Natural killer cell (primary cell): ENCODE results near the gene ATF6B. TPM values are rescaled to one million over a fixed set of nuclear protein-coding genes. Genes with fewer than 3 reads are reported as not detected.
A peak's percentile ranks its signal among the peaks of the same experiment; 100 is the strongest.

Experiments
- ATAC-seq, 3 donors: fragments of 150-1000 bp in 2 of 3; fragments of 200-7000 bp in 1 of 3; cut with Tn5 transposase; 1 replicate in 1 of 3; 2 replicates in 2 of 3; pipeline ENCODE4 v1.10.0; 2021; ENCODE audit warnings: mild to moderate bottlenecking in 2 of 3, moderate library complexity in 2 of 3
- DNase-seq, 2 donors: peaks; one replicate each; pipeline versions ENCODE4 v3.0.0 to v3.0.0-alpha.2; 2013 to 2021; ENCODE audit warnings: mixed read lengths in 1 of 2
- H3K27ac ChIP-seq: one replicate; pipeline ENCODE4 v1.5.1; 2013; ENCODE audit warnings: mild to moderate bottlenecking, low read length
- H3K27me3 ChIP-seq: one replicate; pipeline ENCODE4 v1.6.1; 2013; ENCODE audit warnings: low read length; ENCODE audit not compliant: control insufficient read depth, insufficient read depth
- H3K36me3 ChIP-seq: one replicate; pipeline ENCODE4 v1.6.1; 2013; ENCODE audit warnings: low read length; ENCODE audit not compliant: control insufficient read depth, insufficient read depth
- H3K4me1 ChIP-seq: one replicate; pipeline ENCODE4 v1.6.1; 2013; ENCODE audit warnings: low read length; ENCODE audit not compliant: control insufficient read depth, insufficient read depth
- H3K4me3 ChIP-seq: one replicate; pipeline ENCODE4 v1.5.1; 2013; ENCODE audit warnings: low read length
- H3K9me3 ChIP-seq: one replicate; pipeline ENCODE4 v1.6.1; 2013; ENCODE audit warnings: low read length; ENCODE audit not compliant: control insufficient read depth, insufficient read depth
- H3K27ac Mint-ChIP-seq, 2 donors: one replicate each; pipeline ENCODE4 v1.8.0; 2022; ENCODE audit warnings: mild to moderate bottlenecking in 2 of 2, mixed read lengths in 2 of 2, moderate library complexity in 1 of 2
- H3K27me3 Mint-ChIP-seq, 2 donors: one replicate each; pipeline ENCODE4 v1.8.0; 2022; ENCODE audit warnings: low read depth in 2 of 2, mixed read lengths in 2 of 2
- H3K36me3 Mint-ChIP-seq: one replicate; pipeline ENCODE4 v1.8.0; 2022; ENCODE audit warnings: mixed read lengths
- H3K4me1 Mint-ChIP-seq, 2 donors: one replicate each; pipeline ENCODE4 v1.8.0; 2022; ENCODE audit warnings: mixed read lengths in 2 of 2
- H3K4me3 Mint-ChIP-seq: one replicate; pipeline ENCODE4 v1.8.0; 2022; ENCODE audit warnings: mild to moderate bottlenecking, moderate library complexity, mixed read lengths
- H3K9me3 Mint-ChIP-seq, 2 donors: one replicate each; pipeline ENCODE4 v1.8.0; 2022; ENCODE audit warnings: mixed read lengths in 2 of 2
- WGBS: methylation state at CpG from one replicate; pipeline ENCODE4 v1.1.7; 2013; ENCODE audit warnings: missing lambda C conversion rate; ENCODE audit not compliant: insufficient coverage; 5-methylcytosine and 5-hydroxymethylcytosine counted together
- intact Hi-C: fragments of 100-400 bp; cut with micrococcal nuclease; formaldehyde crosslinking; loops from one replicate; pipeline ENCODE4 v1.14.2; 2022
- total RNA-seq, 4 donors: library from RNA; stranded (reverse); fragments of 120-200 nt in 1 of 4; gene quantifications; one replicate each; pipeline versions ENCODE4 v1.2.3 to v1.2.4, GENCODE V29; 2013 to 2022
- TF ChIP-seq, protein P1 (sequence below): fragments of 200-600 bp; IDR thresholded peaks from one replicate; pipeline ENCODE4 v1.8.0; 2022; ENCODE audit warnings: antibody characterized with exemption

ATF6B gene
- total RNA-seq, 3 donors from 2014 or later (not counting 1 experiment from before 2014, with no cell fraction given): 157 to 187 (median 178) TPM

DNA sequence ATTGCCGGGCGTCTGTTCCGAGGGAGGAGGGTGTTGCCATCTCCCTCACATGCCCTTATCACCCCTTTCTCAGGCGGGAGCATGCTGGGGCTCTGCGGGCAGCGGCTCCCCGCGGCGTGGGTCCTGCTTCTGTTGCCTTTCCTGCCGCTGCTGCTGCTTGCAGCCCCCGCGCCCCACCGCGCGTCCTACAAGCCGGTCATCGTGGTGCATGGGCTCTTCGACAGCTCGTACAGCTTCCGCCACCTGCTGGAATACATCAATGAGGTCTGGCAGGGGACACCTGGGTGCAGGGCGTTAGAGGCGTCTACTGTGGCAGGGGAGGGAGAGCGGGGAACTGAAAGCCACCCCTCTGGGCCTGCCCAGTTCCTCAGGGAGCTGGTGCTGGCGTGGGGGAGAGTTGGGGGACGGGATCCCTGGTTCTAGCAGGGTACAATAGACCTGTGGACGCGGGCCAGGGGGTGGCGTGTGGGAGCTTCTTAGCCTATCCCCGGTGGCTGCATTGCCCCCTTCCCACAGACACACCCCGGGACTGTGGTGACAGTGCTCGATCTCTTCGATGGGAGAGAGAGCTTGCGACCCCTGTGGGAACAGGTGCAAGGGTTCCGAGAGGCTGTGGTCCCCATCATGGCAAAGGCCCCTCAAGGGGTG, 26.6 kb upstream of the ATF6B start:
- Histone ChIP-seq H3K4me3 (peak overlapping the region; percentile 68), H3K9me3 (no peaks in the 10 kb centered on the region), H3K27ac (peak overlapping the region; percentile 68), H3K27me3 (peaks cover 8% of the 10 kb centered on the region), H3K36me3 (peaks cover 9% of the 10 kb centered on the region), H3K4me1 (peaks cover 29% of the 10 kb centered on the region)
- Mint-ChIP-seq H3K4me3 (peak overlapping the region; percentile 96), H3K36me3 (peaks cover 6% of the 10 kb centered on the region), H3K9me3 (no peaks in the 10 kb centered on the region), H3K4me1 (peaks cover 35 to 45% of the 10 kb centered on the region in 2 donors), H3K27ac (peak overlapping the region; percentile 90 to 98), H3K27me3 (peaks cover 8 to 15% of the 10 kb centered on the region in 2 donors)
- ATAC-seq (peak; percentile 67 to 82 (median 73)), DNase-seq (peak; percentile 61 to 83)
- intact Hi-C loops: loop anchor here (1.0 to 2.0 kb wide), 5 partner anchors 24 to 68 kb away; partner anchors contain the start of genes FKBPL and RNF5
- TF ChIP-seq, protein P1, sequence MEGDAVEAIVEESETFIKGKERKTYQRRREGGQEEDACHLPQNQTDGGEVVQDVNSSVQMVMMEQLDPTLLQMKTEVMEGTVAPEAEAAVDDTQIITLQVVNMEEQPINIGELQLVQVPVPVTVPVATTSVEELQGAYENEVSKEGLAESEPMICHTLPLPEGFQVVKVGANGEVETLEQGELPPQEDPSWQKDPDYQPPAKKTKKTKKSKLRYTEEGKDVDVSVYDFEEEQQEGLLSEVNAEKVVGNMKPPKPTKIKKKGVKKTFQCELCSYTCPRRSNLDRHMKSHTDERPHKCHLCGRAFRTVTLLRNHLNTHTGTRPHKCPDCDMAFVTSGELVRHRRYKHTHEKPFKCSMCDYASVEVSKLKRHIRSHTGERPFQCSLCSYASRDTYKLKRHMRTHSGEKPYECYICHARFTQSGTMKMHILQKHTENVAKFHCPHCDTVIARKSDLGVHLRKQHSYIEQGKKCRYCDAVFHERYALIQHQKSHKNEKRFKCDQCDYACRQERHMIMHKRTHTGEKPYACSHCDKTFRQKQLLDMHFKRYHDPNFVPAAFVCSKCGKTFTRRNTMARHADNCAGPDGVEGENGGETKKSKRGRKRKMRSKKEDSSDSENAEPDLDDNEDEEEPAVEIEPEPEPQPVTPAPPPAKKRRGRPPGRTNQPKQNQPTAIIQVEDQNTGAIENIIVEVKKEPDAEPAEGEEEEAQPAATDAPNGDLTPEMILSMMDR: peak; percentile 59
- 3% methylated on average over 34 of the region's 34 CpGs for whole genome bisulfite sequencing

DNA sequence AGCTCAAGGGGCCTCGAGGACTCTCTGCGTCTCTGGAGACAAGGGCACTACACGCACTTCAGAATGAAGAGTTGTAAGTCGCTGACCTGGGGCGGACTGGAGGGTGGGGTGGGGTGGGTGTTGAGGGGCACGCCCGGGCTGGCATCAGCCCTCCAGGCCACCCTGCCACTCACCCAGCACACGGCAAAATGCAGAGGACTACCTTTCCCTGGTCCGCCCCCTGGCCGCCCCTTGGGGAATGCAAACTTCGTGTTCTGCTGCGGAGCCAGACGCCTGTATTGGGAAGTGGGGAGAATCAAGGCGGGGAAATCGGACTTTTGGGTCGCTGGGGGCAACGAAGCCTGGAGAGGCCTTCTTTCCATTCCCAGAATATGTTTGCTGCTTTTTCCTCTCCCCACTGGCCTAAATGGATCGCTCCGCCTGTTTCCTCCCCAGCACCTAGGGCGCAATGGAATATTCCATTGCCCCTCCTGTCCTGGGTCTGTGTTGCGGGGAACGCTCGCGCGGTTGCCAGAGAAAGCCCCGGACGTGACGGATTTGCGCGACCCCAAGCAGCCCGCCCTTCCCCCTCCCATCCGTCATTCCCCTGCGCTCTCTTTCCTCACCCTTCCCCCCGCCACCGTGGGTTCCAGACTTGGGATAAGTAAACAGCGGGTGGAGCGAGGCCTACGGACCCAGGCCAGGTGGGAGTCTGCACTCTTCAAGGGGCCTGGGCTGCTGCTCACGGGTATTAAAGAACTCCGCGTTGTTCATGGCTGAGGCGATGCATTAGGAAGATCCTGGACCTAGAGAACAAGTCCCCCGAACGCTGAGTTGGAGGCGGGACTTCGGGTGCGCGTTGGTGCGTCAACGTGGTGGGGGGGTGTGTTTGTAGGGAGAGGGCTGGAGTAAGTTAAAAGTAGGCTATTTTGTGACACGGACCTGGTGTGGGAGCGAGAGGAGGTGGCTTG, 25.8 kb upstream of the ATF6B start, which contains the start of gene PPT2:
Gene PPT2, plus strand, starts transcription at position 578 of the 950 bp plus-strand sequence. CDS start 454 bp downstream, outside the sequence.
- H3K4me3 Mint-ChIP-seq: peak within 1 kb of the TSS; percentile 96
- WGBS: 6% methylated on average over 52 of the region's 52 CpGs
- H3K4me1 Mint-ChIP-seq: peaks cover 38 to 49% of the 10 kb centered on the region in 2 donors
- TF ChIP-seq, protein P1: no peak
- Histone ChIP-seq H3K27ac (peak within 1 kb of the TSS; percentile 68), H3K27me3 (peaks cover 12% of the 10 kb centered on the region), H3K36me3 (peaks cover 9% of the 10 kb centered on the region), H3K9me3 (no peaks in the 10 kb centered on the region), H3K4me1 (peaks cover 37% of the 10 kb centered on the region), H3K4me3 (peak within 1 kb of the TSS; percentile 68)
- intact Hi-C loops: loop anchor here (1.0 to 2.0 kb wide), 5 partner anchors 24 to 67 kb away; partner anchors contain the start of genes FKBPL and RNF5
- H3K27me3 Mint-ChIP-seq: peaks cover 10 to 19% of the 10 kb centered on the region in 2 donors
- DNase-seq (peak; percentile 74 to 90), ATAC-seq (peak; percentile 74 to 84 (median 78))
- no peaks in the 10 kb centered on the region for H3K9me3 Mint-ChIP-seq
- H3K27ac Mint-ChIP-seq: peak within 1 kb of the TSS; percentile 90 to 98
- H3K36me3 Mint-ChIP-seq: peaks cover 6% of the 10 kb centered on the region

DNA sequence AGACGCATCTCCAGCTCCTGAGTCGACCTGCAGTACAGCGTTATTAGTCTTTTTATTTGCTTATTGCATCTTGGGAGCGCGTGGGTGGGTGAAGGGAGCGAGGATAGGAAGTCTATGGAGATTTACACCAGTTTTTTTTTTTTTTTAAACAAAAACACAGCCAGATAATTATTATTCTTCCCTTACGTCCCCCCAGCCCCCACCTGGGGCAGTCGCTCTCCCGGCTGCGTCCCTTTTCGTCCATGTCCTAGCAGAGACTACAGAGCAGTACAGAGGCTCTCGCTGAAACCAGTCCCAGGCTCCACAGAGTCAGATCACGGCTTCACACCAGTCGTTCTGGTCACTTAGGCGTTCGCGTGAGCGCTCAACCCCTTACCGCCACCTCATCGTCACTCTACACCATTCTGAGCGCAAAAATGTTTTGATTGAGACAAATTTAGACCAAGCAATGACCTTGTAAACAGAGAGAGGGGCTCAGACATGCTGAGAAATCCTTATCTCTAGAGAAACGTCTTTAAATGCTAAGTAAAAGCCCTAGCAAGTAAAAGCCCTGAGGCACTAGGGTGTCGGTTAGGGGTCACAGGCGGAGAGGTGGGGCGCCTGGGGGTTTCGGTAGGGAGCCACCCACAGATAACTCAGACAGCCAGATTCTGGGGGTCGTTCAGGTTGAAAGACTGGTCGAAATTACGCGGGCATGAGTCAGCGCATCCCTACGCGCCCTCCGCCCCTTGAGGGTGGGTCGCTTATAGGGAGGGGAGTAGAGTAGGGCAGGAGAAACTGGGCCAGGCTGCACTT, 24.9 kb upstream of the ATF6B start:
- H3K27me3 Mint-ChIP-seq: peaks cover 19 to 27% of the 10 kb centered on the region in 2 donors
- Histone ChIP-seq H3K36me3 (peaks cover 2% of the 10 kb centered on the region), H3K4me1 (peaks cover 45% of the 10 kb centered on the region), H3K27me3 (peaks cover 19% of the 10 kb centered on the region), H3K9me3 (no peaks in the 10 kb centered on the region), H3K27ac (peak overlapping the region; percentile 53), H3K4me3 (no peak overlapping the region)
- ATAC-seq (no peak), DNase-seq (no peak)
- H3K36me3 Mint-ChIP-seq: no peaks in the 10 kb centered on the region
- 61% methylated on average over 31 of the region's 35 CpGs for WGBS
- intact Hi-C loops: no loop called here
- TF ChIP-seq, protein P1: no peak
- H3K9me3 Mint-ChIP-seq: no peaks in the 10 kb centered on the region
- H3K27ac Mint-ChIP-seq: peak overlapping the region; percentile 90 to 98
- peak overlapping the region; percentile 78 for H3K4me3 Mint-ChIP-seq
- H3K4me1 Mint-ChIP-seq: peaks cover 46 to 58% of the 10 kb centered on the region in 2 donors
